ENCODE results near the gene OFD1.

DNA sequence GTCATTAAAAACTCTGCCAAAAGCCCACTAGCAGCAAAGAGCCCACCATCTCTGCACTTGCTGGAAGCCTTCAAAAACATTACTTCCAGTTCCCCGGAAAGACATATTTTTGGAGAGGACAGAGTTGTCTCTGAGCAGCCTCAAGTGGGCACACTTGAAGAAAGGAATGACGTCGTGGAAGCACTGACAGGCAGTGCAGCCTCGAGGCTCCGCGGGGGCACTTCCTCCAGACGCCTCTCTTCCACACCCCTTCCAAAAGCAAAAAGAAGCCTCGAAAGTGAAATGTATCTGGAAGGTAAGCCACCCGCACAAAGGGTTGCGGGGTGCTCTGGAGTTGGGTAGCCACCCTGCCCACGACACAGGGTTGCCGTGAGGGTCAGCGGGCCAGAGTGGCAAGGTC, 25.9 kb downstream of the OFD1 start:
- TF ChIP-seq, protein P1, sequence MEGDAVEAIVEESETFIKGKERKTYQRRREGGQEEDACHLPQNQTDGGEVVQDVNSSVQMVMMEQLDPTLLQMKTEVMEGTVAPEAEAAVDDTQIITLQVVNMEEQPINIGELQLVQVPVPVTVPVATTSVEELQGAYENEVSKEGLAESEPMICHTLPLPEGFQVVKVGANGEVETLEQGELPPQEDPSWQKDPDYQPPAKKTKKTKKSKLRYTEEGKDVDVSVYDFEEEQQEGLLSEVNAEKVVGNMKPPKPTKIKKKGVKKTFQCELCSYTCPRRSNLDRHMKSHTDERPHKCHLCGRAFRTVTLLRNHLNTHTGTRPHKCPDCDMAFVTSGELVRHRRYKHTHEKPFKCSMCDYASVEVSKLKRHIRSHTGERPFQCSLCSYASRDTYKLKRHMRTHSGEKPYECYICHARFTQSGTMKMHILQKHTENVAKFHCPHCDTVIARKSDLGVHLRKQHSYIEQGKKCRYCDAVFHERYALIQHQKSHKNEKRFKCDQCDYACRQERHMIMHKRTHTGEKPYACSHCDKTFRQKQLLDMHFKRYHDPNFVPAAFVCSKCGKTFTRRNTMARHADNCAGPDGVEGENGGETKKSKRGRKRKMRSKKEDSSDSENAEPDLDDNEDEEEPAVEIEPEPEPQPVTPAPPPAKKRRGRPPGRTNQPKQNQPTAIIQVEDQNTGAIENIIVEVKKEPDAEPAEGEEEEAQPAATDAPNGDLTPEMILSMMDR (IDR thresholded peaks at IDR 0.05): no peak
- TF ChIP-seq POLR2A (IDR thresholded peaks at IDR 0.05): no peak

Data from vagina (tissue), 2 donors.